Measurements from ENCODE around the gene ARHGDIA. TPM values are rescaled to one million over a fixed set of nuclear protein-coding genes. Genes with fewer than 3 reads are reported as not detected.

Gene ARHGDIA
- total RNA-seq, 1 donor from 2014 or later, result 396 TPM

GRCh38 chr17:81890447-81891302, 19.5 kb upstream of the ARHGDIA start:
- intact Hi-C loops (cut with micrococcal nuclease), result loop anchor here (1.0 kb wide), 4 partner anchors 18 to 38 kb away; partner anchors contain the start of genes P4HB and PCYT2
- ChIA-PET CTCF (no interaction called here), POLR2A (interaction anchor here (0.9 to 2.5 kb wide), 3 partner anchors 19 to 57 kb away, joined by 3 to 9 read pairs (median 4); partner anchors contain the start of gene MCRIP1)
- Mint-ChIP-seq H3K4me1 (peaks cover 30% of the 10 kb centered on the region), H3K27me3 (no peaks in the 10 kb centered on the region), H3K4me3 (peak overlapping the region; percentile 88), H3K36me3 (ENCODE audit: low read depth) (peaks cover 54% of the 10 kb centered on the region), H3K9me3 (no peaks in the 10 kb centered on the region), H3K27ac (peak overlapping the region; percentile 84)
- no peak for TF ChIP-seq CTCF (IDR thresholded peaks at IDR 0.05)
- DNase-seq, result no peak
- ATAC-seq (ENCODE audit: low read depth), result no peak

GRCh38 chr17:81889602-81890001, 18.5 kb upstream of the ARHGDIA start:
- ATAC-seq (ENCODE audit: low read depth) (no peak), DNase-seq (no peak)
- no peak for TF ChIP-seq CTCF (IDR thresholded peaks at IDR 0.05)
- Mint-ChIP-seq H3K27ac (no peak overlapping the region), H3K4me1 (peaks cover 31% of the 10 kb centered on the region), H3K4me3 (peak overlapping the region; percentile 48), H3K9me3 (no peaks in the 10 kb centered on the region), H3K27me3 (no peaks in the 10 kb centered on the region), H3K36me3 (ENCODE audit: low read depth) (peaks cover 56% of the 10 kb centered on the region)
- CTCF ChIA-PET, result no interaction called here
- intact Hi-C loops (cut with micrococcal nuclease), result no loop called here
- POLR2A ChIA-PET, result interaction anchor here (0.6 to 2.5 kb wide), 2 partner anchors 20 to 29 kb away, joined by 3 to 9 read pairs; no protein-coding TSS in a partner anchor

DNA sequence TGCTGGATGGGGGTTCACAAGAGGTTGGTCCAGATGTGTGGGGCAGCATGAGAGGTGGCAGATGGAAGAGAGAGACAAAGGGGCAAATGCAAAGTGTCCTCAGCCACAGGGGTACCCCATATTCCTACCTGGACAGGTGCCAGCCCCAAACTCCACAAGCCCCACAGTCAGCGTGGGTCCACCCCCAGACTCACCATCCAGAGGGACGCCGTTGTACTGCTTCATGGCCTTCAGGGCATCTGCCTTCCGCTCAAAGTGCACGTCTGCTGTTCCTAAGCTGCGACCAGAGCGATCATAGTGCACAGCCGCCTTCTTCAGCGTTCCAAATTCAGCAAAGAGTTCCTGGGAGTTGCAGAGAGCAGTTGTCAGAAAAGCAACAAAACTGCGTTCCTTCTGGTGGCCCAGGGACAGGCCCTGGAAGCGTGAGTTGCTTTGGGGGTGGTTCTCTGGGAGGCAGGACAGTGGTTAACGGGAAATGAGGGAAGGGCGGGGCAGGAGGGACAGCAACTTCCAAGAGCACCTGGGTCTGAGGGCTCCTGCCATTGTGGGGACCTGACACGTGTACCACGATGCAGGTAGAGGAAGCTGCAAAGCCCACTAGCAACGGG, 18.0 kb upstream of the ARHGDIA start:
- DNase-seq (no peak), ATAC-seq (ENCODE audit: low read depth) (no peak)
- Mint-ChIP-seq H3K27me3 (no peaks in the 10 kb centered on the region), H3K36me3 (ENCODE audit: low read depth) (peaks cover 59% of the 10 kb centered on the region), H3K4me3 (peak overlapping the region; percentile 48), H3K4me1 (peaks cover 31% of the 10 kb centered on the region), H3K9me3 (no peaks in the 10 kb centered on the region), H3K27ac (no peak overlapping the region)
- no peak for TF ChIP-seq CTCF (IDR thresholded peaks at IDR 0.05)
- intact Hi-C loops (cut with micrococcal nuclease), result no loop called here
- ChIA-PET CTCF (no interaction called here), POLR2A (interaction anchor here (0.6 to 2.5 kb wide), 2 partner anchors 19 to 28 kb away, joined by 3 to 9 read pairs; no protein-coding TSS in a partner anchor)

GRCh38 chr17:81888105-81888987, 17.2 kb upstream of the ARHGDIA start:
- H3K4me1 Mint-ChIP-seq, result peaks cover 27% of the 10 kb centered on the region
- ChIA-PET CTCF (no interaction called here), POLR2A (interaction anchor here (0.7 to 2.5 kb wide), 2 partner anchors 19 to 575 kb away, joined by 3 to 9 read pairs; no protein-coding TSS in a partner anchor)
- no peak for TF ChIP-seq CTCF (IDR thresholded peaks at IDR 0.05)
- DNase-seq (no peak), ATAC-seq (ENCODE audit: low read depth) (no peak)
- intact Hi-C loops (cut with micrococcal nuclease), result no loop called here
- H3K36me3 Mint-ChIP-seq (ENCODE audit: low read depth), result peaks cover 64% of the 10 kb centered on the region
- H3K4me3 Mint-ChIP-seq, result no peak overlapping the region
- no peak overlapping the region for H3K27ac Mint-ChIP-seq
- H3K27me3 Mint-ChIP-seq, result no peaks in the 10 kb centered on the region
- H3K9me3 Mint-ChIP-seq, result no peaks in the 10 kb centered on the region

All from activated B cell treated with CpG ODN at 0.5 μM for 24 hours (primary cell).